CD14-positive monocyte (primary cell): ENCODE results near the gene SLC38A2. TPM values are rescaled to one million over a fixed set of nuclear protein-coding genes. Genes with fewer than 3 reads are reported as not detected.

ENCODE experiments used
- DNase-seq, 3 donors: peaks; one replicate each; pipeline ENCODE4 v3.0.0-alpha.2; 2011 to 2022
- H2AFZ ChIP-seq: 2 replicates; pipeline ENCODE4 v1.6.0; 2012; ENCODE audit warnings: mild to moderate bottlenecking, low read depth, low read length, inconsistent platforms; ENCODE audit not compliant: insufficient read depth, poor library complexity, severe bottlenecking
- H3K27ac ChIP-seq, 2 donors: 1 replicate in 1 of 2; 2 replicates in 1 of 2; pipeline ENCODE4 v1.5.1; 2012 to 2013; ENCODE audit warnings: low read length in 2 of 2, control low read depth in 1 of 2, inconsistent platforms in 1 of 2, low read depth in 1 of 2, mild to moderate bottlenecking in 1 of 2
- H3K27me3 ChIP-seq, 2 donors: one replicate each; pipeline versions ENCODE4 v1.6.0 to v1.6.1; 2011 to 2013; ENCODE audit warnings: low read length in 2 of 2; ENCODE audit not compliant: control insufficient read depth in 2 of 2, insufficient read depth in 2 of 2
- H3K36me3 ChIP-seq, 2 donors: replicated peaks in 1 of 2; 1 replicate in 1 of 2; 2 replicates in 1 of 2; pipeline versions ENCODE4 v1.5.1 to v1.6.1; 2012 to 2013; ENCODE audit warnings: low read length in 2 of 2, control low read depth in 1 of 2, inconsistent platforms in 1 of 2, mild to moderate bottlenecking in 1 of 2; ENCODE audit not compliant: insufficient read depth in 2 of 2, control insufficient read depth in 1 of 2
- H3K4me1 ChIP-seq, 2 donors: 1 replicate in 1 of 2; 2 replicates in 1 of 2; pipeline versions ENCODE4 v1.5.1 to v1.6.1; 2012 to 2013; ENCODE audit warnings: low read length in 2 of 2, control low read depth in 1 of 2, inconsistent platforms in 1 of 2, mild to moderate bottlenecking in 1 of 2, moderate library complexity in 1 of 2; ENCODE audit not compliant: insufficient read depth in 2 of 2, control insufficient read depth in 1 of 2
- H3K4me2 ChIP-seq: replicated peaks from 2 replicates; pipeline ENCODE3; 2012; ENCODE audit warnings: low read length, moderate library complexity, mild to moderate bottlenecking; ENCODE audit not compliant: poor library complexity, severe bottlenecking; ENCODE audit errors: extremely low read depth
- H3K4me3 ChIP-seq, 3 experiments: fragments of 200-600 bp in 1 of 3; sonication (generic) in 1 of 3; replicated peaks in 1 of 3; 1 replicate in 2 of 3; 2 replicates in 1 of 3; pipeline ENCODE4 v1.5.1; 2011 to 2013; ENCODE audit warnings: low read length in 3 of 3, mild to moderate bottlenecking in 3 of 3, control low read depth in 2 of 3, low read depth in 2 of 3, inconsistent platforms in 1 of 3, moderate library complexity in 1 of 3
- H3K79me2 ChIP-seq: 2 replicates; pipeline ENCODE4 v1.6.0; 2012; ENCODE audit warnings: mild to moderate bottlenecking, control low read depth, inconsistent platforms, low read length, moderate library complexity; ENCODE audit not compliant: insufficient read depth
- H3K9ac ChIP-seq: 2 replicates; pipeline ENCODE4 v1.6.0; 2017; ENCODE audit warnings: low read length, mild to moderate bottlenecking; ENCODE audit not compliant: insufficient read depth, poor library complexity, severe bottlenecking
- H3K9me3 ChIP-seq, 2 donors: replicated peaks in 1 of 2; 1 replicate in 1 of 2; 2 replicates in 1 of 2; pipeline versions ENCODE4 v1.5.1 to v1.6.1; 2012 to 2013; ENCODE audit warnings: low read length in 2 of 2, control low read depth in 1 of 2; ENCODE audit not compliant: control insufficient read depth in 1 of 2, insufficient read depth in 1 of 2
- H4K20me1 ChIP-seq: 2 replicates; pipeline ENCODE4 v1.6.0; 2012; ENCODE audit warnings: mild to moderate bottlenecking, low read length, control low read depth, moderate library complexity; ENCODE audit not compliant: insufficient read depth
- H3K27ac Mint-ChIP-seq, 7 donors: one replicate each; pipeline ENCODE4 v1.8.0; 2020; ENCODE audit warnings: mild to moderate bottlenecking in 7 of 7, mixed read lengths in 7 of 7, moderate library complexity in 6 of 7, inconsistent platforms in 2 of 7
- H3K27me3 Mint-ChIP-seq, 3 donors: one replicate each; pipeline ENCODE4 v1.8.0; 2021 to 2022; ENCODE audit warnings: low read depth in 3 of 3, mild to moderate bottlenecking in 3 of 3, mixed read lengths in 3 of 3, moderate library complexity in 3 of 3, inconsistent platforms in 1 of 3
- H3K36me3 Mint-ChIP-seq, 2 donors: one replicate each; pipeline ENCODE4 v1.8.0; 2020; ENCODE audit warnings: mixed read lengths in 2 of 2, inconsistent platforms in 1 of 2, mild to moderate bottlenecking in 1 of 2
- H3K4me1 Mint-ChIP-seq: one replicate; pipeline ENCODE4 v1.8.0; 2020; ENCODE audit warnings: mild to moderate bottlenecking, mixed read lengths
- H3K4me3 Mint-ChIP-seq, 2 donors: one replicate each; pipeline ENCODE4 v1.8.0; 2020; ENCODE audit warnings: mild to moderate bottlenecking in 2 of 2, mixed read lengths in 2 of 2, moderate library complexity in 1 of 2
- H3K9me3 Mint-ChIP-seq, 7 donors: one replicate each; pipeline ENCODE4 v1.8.0; 2020 to 2022; ENCODE audit warnings: mixed read lengths in 7 of 7, mild to moderate bottlenecking in 6 of 7, moderate library complexity in 6 of 7, inconsistent platforms in 2 of 7
- WGBS: methylation state at CpG from one replicate; pipeline ENCODE4 v1.1.5; 2013; ENCODE audit warnings: missing lambda C conversion rate; ENCODE audit not compliant: insufficient coverage; 5-methylcytosine and 5-hydroxymethylcytosine counted together
- intact Hi-C, 2 donors: fragments of 100-400 bp; cut with micrococcal nuclease; formaldehyde crosslinking; loops; one replicate each; pipeline versions ENCODE4 v1.15.0 to v1.15.1; 2023
- polyA plus RNA-seq, 3 donors: library from polyadenylated mRNA; depleted of rRNA in 1 of 3; unstranded in 2 of 3; stranded (reverse) in 1 of 3; fragments of 300-500 nt in 2 of 3; fragments of >200 nt in 1 of 3; fragmentation: Illumina TruSeq in 2 of 3; gene quantifications; 1 replicate in 2 of 3; 2 replicates in 1 of 3; pipeline ENCODE4 v1.2.3, GENCODE V29; 2012 to 2021
- TF ChIP-seq, protein P1 (sequence below): fragments of 200-600 bp; IDR thresholded peaks from one replicate; pipeline ENCODE4 v1.8.0; 2022; ENCODE audit warnings: antibody characterized with exemption, mild to moderate bottlenecking

The SLC38A2 gene
- polyA plus RNA-seq, 3 donors = 33.8 to 116 (median 48.7) TPM

DNA sequence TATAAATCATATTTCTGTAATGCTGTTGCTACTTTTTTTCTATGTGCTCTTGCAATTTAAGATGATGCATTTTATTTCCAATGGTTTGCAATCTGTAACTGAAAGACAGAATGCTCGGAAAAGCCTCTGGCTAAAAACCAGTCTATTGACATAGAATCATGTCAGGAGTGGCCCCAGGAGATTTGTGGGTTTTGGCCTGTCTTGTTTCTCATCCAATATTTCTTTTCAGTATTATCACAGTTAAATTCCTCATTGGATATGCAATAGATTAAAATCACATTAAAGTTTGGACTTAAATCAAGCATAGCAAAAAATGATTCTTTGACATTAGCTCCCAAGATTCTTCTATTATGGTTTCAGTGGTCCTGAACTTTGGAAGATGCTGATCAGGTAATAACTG lies 19.1 kb upstream of the SLC38A2 start:
- no CpG with 5 or more reads among the region's 1 CpG for whole genome bisulfite sequencing
- Mint-ChIP-seq H3K27me3 (peaks cover 0 to 1% (median 0%) of the 10 kb centered on the region in 3 donors), H3K4me3 (no peak overlapping the region), H3K9me3 (peaks cover 0 to 1% (median 0%) of the 10 kb centered on the region in 7 donors), H3K4me1 (peaks cover 36% of the 10 kb centered on the region), H3K36me3 (peaks cover 6 to 14% of the 10 kb centered on the region in 2 donors), H3K27ac (no peak overlapping the region)
- no peak overlapping the region for H3K4me3 ChIP-seq
- no peak overlapping the region for H2AFZ ChIP-seq
- no peaks in the 10 kb centered on the region for H3K27me3 ChIP-seq
- intact Hi-C loops = no loop called here
- peaks cover 29 to 30% of the 10 kb centered on the region in 2 donors for H3K4me1 ChIP-seq
- H3K79me2 ChIP-seq = no peaks in the 10 kb centered on the region
- no peaks in the 10 kb centered on the region for H4K20me1 ChIP-seq
- no peak for DNase-seq
- H3K9ac ChIP-seq = no peak overlapping the region
- no peak overlapping the region for H3K27ac ChIP-seq
- no peaks in the 10 kb centered on the region for H3K36me3 ChIP-seq
- TF ChIP-seq, protein P1, sequence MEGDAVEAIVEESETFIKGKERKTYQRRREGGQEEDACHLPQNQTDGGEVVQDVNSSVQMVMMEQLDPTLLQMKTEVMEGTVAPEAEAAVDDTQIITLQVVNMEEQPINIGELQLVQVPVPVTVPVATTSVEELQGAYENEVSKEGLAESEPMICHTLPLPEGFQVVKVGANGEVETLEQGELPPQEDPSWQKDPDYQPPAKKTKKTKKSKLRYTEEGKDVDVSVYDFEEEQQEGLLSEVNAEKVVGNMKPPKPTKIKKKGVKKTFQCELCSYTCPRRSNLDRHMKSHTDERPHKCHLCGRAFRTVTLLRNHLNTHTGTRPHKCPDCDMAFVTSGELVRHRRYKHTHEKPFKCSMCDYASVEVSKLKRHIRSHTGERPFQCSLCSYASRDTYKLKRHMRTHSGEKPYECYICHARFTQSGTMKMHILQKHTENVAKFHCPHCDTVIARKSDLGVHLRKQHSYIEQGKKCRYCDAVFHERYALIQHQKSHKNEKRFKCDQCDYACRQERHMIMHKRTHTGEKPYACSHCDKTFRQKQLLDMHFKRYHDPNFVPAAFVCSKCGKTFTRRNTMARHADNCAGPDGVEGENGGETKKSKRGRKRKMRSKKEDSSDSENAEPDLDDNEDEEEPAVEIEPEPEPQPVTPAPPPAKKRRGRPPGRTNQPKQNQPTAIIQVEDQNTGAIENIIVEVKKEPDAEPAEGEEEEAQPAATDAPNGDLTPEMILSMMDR = no peak
- no peak overlapping the region for H3K4me2 ChIP-seq
- no peaks in the 10 kb centered on the region for H3K9me3 ChIP-seq

DNA sequence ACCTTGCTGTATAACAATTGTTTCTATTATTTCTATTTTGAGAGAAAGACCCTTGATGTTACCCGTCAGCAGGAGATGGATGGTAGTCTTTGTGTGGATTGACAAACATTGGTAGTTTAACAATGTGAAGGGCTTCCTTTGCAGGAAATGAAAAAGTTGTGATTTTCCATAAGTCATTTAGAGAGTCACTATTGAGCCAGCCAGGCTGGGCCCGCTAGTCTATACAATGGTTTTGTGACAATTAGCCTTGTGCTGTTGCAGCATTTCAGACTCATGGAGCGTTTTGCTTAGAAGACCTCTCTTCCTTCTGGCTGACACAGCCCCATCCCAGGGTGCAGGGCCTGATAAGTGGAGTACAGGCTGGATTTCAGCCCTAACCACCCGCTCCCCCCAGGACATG lies 18.3 kb upstream of the SLC38A2 start:
- TF ChIP-seq, protein P1 = no peak
- intact Hi-C loops = no loop called here
- no peak overlapping the region for H3K9ac ChIP-seq

More for the DNA sequence above, 18.3 kb upstream of the SLC38A2 start:
- no peak for DNase-seq
- no peaks in the 10 kb centered on the region for H3K36me3 ChIP-seq
- no peak overlapping the region for H3K4me3 ChIP-seq
- H3K4me1 ChIP-seq = peaks cover 36 to 37% of the 10 kb centered on the region in 2 donors
- no peaks in the 10 kb centered on the region for H4K20me1 ChIP-seq
- H3K4me1 Mint-ChIP-seq = peaks cover 40% of the 10 kb centered on the region
- peaks cover 0 to 1% (median 0%) of the 10 kb centered on the region in 7 donors for H3K9me3 Mint-ChIP-seq
- peaks cover 7% of the 10 kb centered on the region for H3K79me2 ChIP-seq
- no peaks in the 10 kb centered on the region for H3K9me3 ChIP-seq
- peaks cover 4 to 14% of the 10 kb centered on the region in 2 donors for H3K36me3 Mint-ChIP-seq
- H3K27ac ChIP-seq = no peak overlapping the region
- no peaks in the 10 kb centered on the region for H3K27me3 ChIP-seq
- H3K4me2 ChIP-seq = no peak overlapping the region
- H3K4me3 Mint-ChIP-seq = no peak overlapping the region
- H3K27me3 Mint-ChIP-seq = peaks cover 0 to 1% (median 0%) of the 10 kb centered on the region in 3 donors
- no peak overlapping the region for H2AFZ ChIP-seq
- 100% methylated on average over 1 of the region's 4 CpGs for WGBS
- no peak overlapping the region for H3K27ac Mint-ChIP-seq
